Ectodermal cell (in vitro differentiated cells): ENCODE data around the gene ZNF563.
"Not testable (repeated sequence)": the region's sequence is repeated elsewhere in the genome, so short reads cannot be mapped to it uniquely, and the experiment has no call there.

Experiments used
- H3K27ac ChIP-seq: 2 replicates; pipeline ENCODE4 v1.7.0; 2013; ENCODE audit warnings: mild to moderate bottlenecking, low read depth, low read length; ENCODE audit not compliant: insufficient read depth, poor library complexity, severe bottlenecking
- H3K27me3 ChIP-seq: 2 replicates; pipeline ENCODE4 v1.7.0; 2013; ENCODE audit warnings: mild to moderate bottlenecking, low read length; ENCODE audit not compliant: insufficient read depth, control insufficient read depth, poor library complexity, severe bottlenecking
- H3K36me3 ChIP-seq: one replicate; pipeline ENCODE4 v1.7.0; 2013; ENCODE audit warnings: low read length; ENCODE audit not compliant: control insufficient read depth, insufficient read depth
- H3K4me1 ChIP-seq: one replicate; pipeline ENCODE4 v1.7.0; 2013; ENCODE audit warnings: low read length; ENCODE audit not compliant: control insufficient read depth, insufficient read depth
- H3K4me3 ChIP-seq: 2 replicates; pipeline ENCODE4 v1.7.0; 2013; ENCODE audit warnings: low read depth, low read length, control low read depth; ENCODE audit not compliant: insufficient read depth
- H3K9me3 ChIP-seq: 2 replicates; pipeline ENCODE4 v1.7.0; 2013; ENCODE audit warnings: mild to moderate bottlenecking, low read length, moderate library complexity; ENCODE audit not compliant: control insufficient read depth
- WGBS, 2 experiments: methylation state at CpG; one replicate each; pipeline ENCODE4 v1.1.7; 2013; ENCODE audit warnings: missing lambda C conversion rate in 2 of 2; 5-methylcytosine and 5-hydroxymethylcytosine counted together

ZNF563 gene

GRCh38 chr19:12350185-12350889 is 16.9 kb upstream of the ZNF563 start:
- Histone ChIP-seq H3K9me3 (no peaks in the 10 kb centered on the region), H3K36me3 (peaks cover 21% of the 10 kb centered on the region), H3K27me3 (no peaks in the 10 kb centered on the region), H3K27ac (no peak overlapping the region), H3K4me3 (no peak overlapping the region), H3K4me1 (no peaks in the 10 kb centered on the region)
- 95 to 98% methylated on average over 8 of the region's 8 CpGs for WGBS, 2 experiments

- Histone ChIP-seq H3K36me3 (peaks cover 21% of the 10 kb centered on the region), H3K27me3 (no peaks in the 10 kb centered on the region), H3K9me3 (peaks cover 5% of the 10 kb centered on the region), H3K4me1 (no peaks in the 10 kb centered on the region), H3K4me3 (no peak overlapping the region), H3K27ac (no peak overlapping the region)
- 84 to 94% methylated on average over 2 of the region's 2 CpGs for WGBS, 2 experiments
Measured at GRCh38 chr19:12346896-12347295, 13.5 kb upstream of the ZNF563 start.

- Histone ChIP-seq H3K9me3 (peaks cover 5% of the 10 kb centered on the region), H3K27me3 (no peaks in the 10 kb centered on the region), H3K4me1 (no peaks in the 10 kb centered on the region), H3K4me3 (no peak overlapping the region), H3K27ac (no peak overlapping the region), H3K36me3 (peaks cover 7% of the 10 kb centered on the region)
- 92 to 100% methylated on average over 1 of the region's 1 CpG for WGBS, 2 experiments
Measured at GRCh38 chr19:12345197-12345596, 11.8 kb upstream of the ZNF563 start.

DNA sequence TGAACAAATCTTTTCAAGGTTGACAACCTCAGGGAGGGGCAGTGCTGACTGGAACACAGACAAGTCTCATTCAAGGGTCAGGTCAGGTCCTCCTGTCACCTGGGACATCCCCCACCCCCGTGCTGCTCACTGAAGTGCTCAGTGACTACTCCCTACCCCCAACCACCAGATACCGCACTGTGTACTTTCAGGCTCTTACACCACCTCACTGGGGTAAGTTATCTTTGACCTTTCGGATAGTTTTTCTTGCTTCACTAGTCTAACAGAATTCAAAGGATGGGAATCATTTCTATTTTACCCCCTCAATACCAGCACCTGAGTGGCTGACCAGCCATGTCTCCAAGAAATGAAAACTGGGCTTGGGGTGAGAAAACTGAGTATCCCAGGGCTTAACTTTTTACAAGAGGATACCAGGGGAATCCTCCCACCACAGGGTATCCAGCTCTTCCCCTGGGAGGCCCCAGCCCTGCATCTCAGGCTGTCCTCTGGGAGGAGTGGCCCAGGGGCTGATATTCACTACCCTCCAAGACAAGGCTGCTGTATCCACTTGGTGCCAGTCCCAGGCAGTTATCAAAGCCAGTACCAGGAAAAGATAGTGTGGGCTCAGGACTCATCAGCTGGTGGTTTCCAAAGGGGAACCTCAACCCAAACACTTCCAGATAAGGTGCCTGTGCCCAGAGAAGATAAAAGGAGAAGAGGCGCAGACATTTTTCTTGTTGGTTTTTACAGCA is 2.1 kb downstream of the ZNF563 start:
- Histone ChIP-seq H3K4me3 (no peak overlapping the region), H3K4me1 (peaks cover 3% of the 10 kb centered on the region), H3K27ac (no peak overlapping the region), H3K9me3 (no peaks in the 10 kb centered on the region), H3K27me3 (peaks cover 21% of the 10 kb centered on the region), H3K36me3 (no peaks in the 10 kb centered on the region)
- WGBS, 2 experiments = 71 to 88% methylated on average over 3 to 4 of the region's 4 CpGs

DNA sequence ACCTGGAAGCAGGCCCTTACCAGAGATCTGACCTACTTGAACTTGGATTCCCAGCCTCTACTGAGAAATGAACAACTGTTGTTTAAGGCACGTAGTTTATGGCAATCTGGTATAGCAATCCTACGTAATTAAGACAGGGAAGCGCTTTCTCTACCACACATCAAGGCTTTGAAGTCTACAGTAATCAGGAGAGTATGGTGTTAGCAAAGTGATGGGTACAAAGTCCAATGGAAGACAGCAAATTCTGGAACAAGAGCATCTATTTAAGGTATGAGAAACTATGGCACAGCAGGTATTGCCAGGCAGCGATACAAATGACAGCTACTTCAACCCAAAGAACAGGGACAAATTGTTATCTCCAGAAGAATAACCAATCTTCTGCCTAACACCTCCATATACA is 3.1 kb downstream of the ZNF563 start:
- peaks cover 3% of the 10 kb centered on the region for H3K4me1 ChIP-seq
- WGBS, 2 experiments = 87 to 89% methylated on average over 4 of the region's 4 CpGs
- H3K4me3 ChIP-seq = no peak overlapping the region
- peaks cover 21% of the 10 kb centered on the region for H3K27me3 ChIP-seq
- H3K36me3 ChIP-seq = no peaks in the 10 kb centered on the region
- no peak overlapping the region for H3K27ac ChIP-seq
- no peaks in the 10 kb centered on the region for H3K9me3 ChIP-seq

GRCh38 chr19:12325690-12326089 is 7.7 kb downstream of the ZNF563 start:
- no peaks in the 10 kb centered on the region for H3K36me3 ChIP-seq
- no peaks in the 10 kb centered on the region for H3K27me3 ChIP-seq
- peaks cover 2% of the 10 kb centered on the region for H3K9me3 ChIP-seq
- no peak overlapping the region for H3K27ac ChIP-seq
- no peaks in the 10 kb centered on the region for H3K4me1 ChIP-seq
- no peak overlapping the region for H3K4me3 ChIP-seq

DNA sequence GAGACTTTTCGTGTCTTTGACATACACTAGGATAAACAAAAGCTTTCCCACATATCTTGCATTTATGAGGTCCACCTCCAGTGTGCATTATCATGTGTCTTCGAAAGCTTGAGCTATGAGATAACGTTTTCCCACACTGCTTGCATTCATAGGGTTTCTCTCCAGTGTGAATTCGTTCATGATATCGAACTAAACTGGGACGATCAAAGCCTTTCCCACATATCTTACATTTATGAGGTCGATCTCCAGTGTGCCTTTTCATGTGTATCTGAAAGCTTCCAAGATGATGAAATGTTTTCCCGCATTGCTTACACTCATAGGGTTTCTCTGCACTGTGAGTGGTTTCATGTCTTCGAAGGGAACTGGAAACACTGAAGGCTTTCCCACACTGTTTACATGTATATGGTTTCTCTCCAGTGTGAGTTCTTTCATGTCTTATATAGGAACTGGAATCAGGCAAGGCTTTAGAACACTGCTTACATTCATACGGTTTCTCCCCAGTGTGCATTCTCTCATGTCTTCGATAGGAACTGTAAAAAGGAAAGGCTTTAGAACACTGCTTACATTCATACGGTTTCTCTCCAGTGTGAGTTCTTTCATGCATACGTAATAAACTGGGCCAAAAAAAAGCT is 14.5 kb downstream of the ZNF563 start:
- Histone ChIP-seq H3K4me3 (no peak overlapping the region), H3K36me3 (peaks cover 4% of the 10 kb centered on the region), H3K4me1 (no peaks in the 10 kb centered on the region), H3K9me3 (peaks cover 2% of the 10 kb centered on the region), H3K27ac (no peak overlapping the region), H3K27me3 (no peaks in the 10 kb centered on the region)
- 93% methylated on average over 13 of the region's 13 CpGs for WGBS, 2 experiments

- peaks cover 4% of the 10 kb centered on the region for H3K36me3 ChIP-seq
- no peaks in the 10 kb centered on the region for H3K4me1 ChIP-seq
- no peaks in the 10 kb centered on the region for H3K9me3 ChIP-seq
- H3K27me3 ChIP-seq = no peaks in the 10 kb centered on the region
- no peak overlapping the region for H3K27ac ChIP-seq
- H3K4me3 ChIP-seq = no peak overlapping the region
- 86% methylated on average over 7 of the region's 7 CpGs for WGBS, 2 experiments
Measured at GRCh38 chr19:12314553-12314952, 18.9 kb downstream of the ZNF563 start.

DNA sequence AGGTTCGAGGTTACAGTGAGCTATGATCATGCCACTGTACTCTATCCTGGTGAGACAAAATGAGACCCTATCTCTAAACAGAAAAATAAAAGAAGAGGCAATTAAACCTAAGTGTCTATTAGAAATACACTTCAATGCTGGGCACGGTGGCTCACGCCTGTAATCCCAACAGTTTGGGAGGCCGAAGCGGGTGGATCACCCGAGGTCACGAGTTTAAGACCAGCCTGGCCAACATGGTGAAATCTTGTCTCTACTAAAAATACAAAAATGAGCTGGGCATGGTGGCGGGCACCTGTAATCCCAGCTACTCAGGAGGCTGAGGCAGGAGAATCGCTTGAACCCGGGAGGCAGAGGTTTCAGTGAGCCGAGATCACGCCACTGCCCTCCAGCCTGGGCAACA is 24.5 kb downstream of the ZNF563 start:
- not testable (repeated sequence) for H3K27me3 ChIP-seq, H3K4me1 ChIP-seq, H3K27ac ChIP-seq, H3K9me3 ChIP-seq, H3K36me3 ChIP-seq, H3K4me3 ChIP-seq
- 92 to 95% methylated on average over 12 of the region's 12 CpGs for WGBS, 2 experiments

GRCh38 chr19:12295191-12295590 is 38.2 kb downstream of the ZNF563 start:
- no peaks in the 10 kb centered on the region for H3K36me3 ChIP-seq
- H3K9me3 ChIP-seq = no peaks in the 10 kb centered on the region
- H3K27ac ChIP-seq = no peak overlapping the region
- no peaks in the 10 kb centered on the region for H3K27me3 ChIP-seq
- peaks cover 6% of the 10 kb centered on the region for H3K4me1 ChIP-seq
- WGBS, 2 experiments = 71 to 77% methylated on average over 10 to 11 of the region's 11 CpGs
- peak overlapping the region; percentile 65 for H3K4me3 ChIP-seq
